KOPT-K1 (cell line): ENCODE data around the gene ECI1.

Experiments
- H3K27ac ChIP-seq: fragments of 200-600 bp; sonication (generic); 2 replicates; pipeline ENCODE4 v1.5.1; 2016; ENCODE audit warnings: antibody characterized with exemption, mild to moderate bottlenecking, low read depth, low read length; ENCODE audit not compliant: poor library complexity, severe bottlenecking
- H3K36me3 ChIP-seq: fragments of 200-600 bp; sonication (generic); 2 replicates; pipeline ENCODE4 v1.5.1; 2017; ENCODE audit warnings: antibody characterized with exemption, mild to moderate bottlenecking, low read length, moderate library complexity; ENCODE audit not compliant: insufficient read depth
- H3K9me3 ChIP-seq: fragments of 200-600 bp; sonication (generic); 2 replicates; pipeline ENCODE4 v1.5.1; 2017; ENCODE audit warnings: antibody characterized with exemption, low read length, mild to moderate bottlenecking; ENCODE audit not compliant: insufficient read depth, poor library complexity, severe bottlenecking

Gene ECI1

GRCh38 chr16:2251296-2252111 lies at the start of gene ECI1:
TSS of gene ECI1 (minus strand) at chr16:2251587. CDS start at chr16:2251566, 21 bp downstream.
- Histone ChIP-seq H3K27ac (no peak within 1 kb of the TSS), H3K9me3 (no peaks in the 10 kb centered on the region), H3K36me3 (peaks cover 99% of the 10 kb centered on the region)

GRCh38 chr16:2299915-2300192 lies 48.5 kb upstream of the ECI1 start:
- no peak overlapping the region for H3K27ac ChIP-seq
- H3K9me3 ChIP-seq = no peaks in the 10 kb centered on the region
- H3K36me3 ChIP-seq = no peaks in the 10 kb centered on the region

GRCh38 chr16:2299121-2299914 lies 47.9 kb upstream of the ECI1 start:
- no peaks in the 10 kb centered on the region for H3K9me3 ChIP-seq
- H3K27ac ChIP-seq = no peak overlapping the region
- no peaks in the 10 kb centered on the region for H3K36me3 ChIP-seq

GRCh38 chr16:2298621-2299020 lies 47.2 kb upstream of the ECI1 start:
- Histone ChIP-seq H3K27ac (no peak overlapping the region), H3K36me3 (no peaks in the 10 kb centered on the region), H3K9me3 (no peaks in the 10 kb centered on the region)

- no peaks in the 10 kb centered on the region for H3K36me3 ChIP-seq
- no peak overlapping the region for H3K27ac ChIP-seq
- H3K9me3 ChIP-seq = no peaks in the 10 kb centered on the region
Measured at GRCh38 chr16:2297506-2297860, 46.1 kb upstream of the ECI1 start.

- H3K9me3 ChIP-seq = no peaks in the 10 kb centered on the region
- H3K36me3 ChIP-seq = no peaks in the 10 kb centered on the region
- H3K27ac ChIP-seq = no peak overlapping the region
Measured at GRCh38 chr16:2296661-2297505, 45.5 kb upstream of the ECI1 start.

- Histone ChIP-seq H3K36me3 (no peaks in the 10 kb centered on the region), H3K9me3 (no peaks in the 10 kb centered on the region), H3K27ac (no peak overlapping the region)
Measured at GRCh38 chr16:2295056-2295798, 43.8 kb upstream of the ECI1 start.

- Histone ChIP-seq H3K27ac (no peak overlapping the region), H3K9me3 (no peaks in the 10 kb centered on the region), H3K36me3 (no peaks in the 10 kb centered on the region)
Measured at GRCh38 chr16:2292221-2292620, 40.8 kb upstream of the ECI1 start.

GRCh38 chr16:2289282-2289681 lies 37.9 kb upstream of the ECI1 start:
- Histone ChIP-seq H3K36me3 (no peaks in the 10 kb centered on the region), H3K9me3 (no peaks in the 10 kb centered on the region), H3K27ac (no peak overlapping the region)

- Histone ChIP-seq H3K27ac (no peak overlapping the region), H3K9me3 (no peaks in the 10 kb centered on the region), H3K36me3 (no peaks in the 10 kb centered on the region)
Measured at GRCh38 chr16:2288726-2289125, 37.3 kb upstream of the ECI1 start.

- no peak overlapping the region for H3K27ac ChIP-seq
- no peaks in the 10 kb centered on the region for H3K36me3 ChIP-seq
Measured at GRCh38 chr16:2287916-2288547, 36.6 kb upstream of the ECI1 start.

GRCh38 chr16:2286550-2286949 lies 35.2 kb upstream of the ECI1 start:
- H3K27ac ChIP-seq = no peak overlapping the region
- no peaks in the 10 kb centered on the region for H3K9me3 ChIP-seq
- H3K36me3 ChIP-seq = no peaks in the 10 kb centered on the region

More at GRCh38 chr16:2287916-2288547, 36.6 kb upstream of the ECI1 start:
- H3K9me3 ChIP-seq = no peaks in the 10 kb centered on the region

GRCh38 chr16:2285731-2286191 lies 34.4 kb upstream of the ECI1 start:
- Histone ChIP-seq H3K9me3 (no peaks in the 10 kb centered on the region), H3K27ac (no peak overlapping the region), H3K36me3 (no peaks in the 10 kb centered on the region)
